Activated T-helper 17 cell treated with anti-CD3 and anti-CD28 coated beads, Interleukin-2, amount 50 U/mL, for 72 hours (primary cell): ENCODE results near the gene PRPF19. TPM values are rescaled to one million over a fixed set of nuclear protein-coding genes. Genes with fewer than 3 reads are reported as not detected.
A peak's percentile ranks its signal among the peaks of the same experiment; 100 is the strongest.

ENCODE experiments used
- ATAC-seq: fragments of 150-1000 bp; cut with Tn5 transposase; replicated peaks from 2 replicates; pipeline ENCODE4 v1.10.0; 2021; ENCODE audit warnings: mild to moderate bottlenecking, moderate library complexity
- H3K27ac Mint-ChIP-seq: one replicate; pipeline ENCODE4 v1.8.0; 2022; ENCODE audit warnings: mixed read lengths
- H3K27me3 Mint-ChIP-seq: one replicate; pipeline ENCODE4 v1.8.0; 2022; ENCODE audit warnings: mixed read lengths
- H3K36me3 Mint-ChIP-seq: one replicate; pipeline ENCODE4 v1.8.0; 2022; ENCODE audit warnings: low read depth, mild to moderate bottlenecking, mixed read lengths
- H3K4me1 Mint-ChIP-seq: one replicate; pipeline ENCODE4 v1.8.0; 2022; ENCODE audit warnings: mixed read lengths
- H3K4me3 Mint-ChIP-seq: one replicate; pipeline ENCODE4 v1.8.0; 2022; ENCODE audit warnings: mild to moderate bottlenecking, mixed read lengths
- H3K9me3 Mint-ChIP-seq: one replicate; pipeline ENCODE4 v1.8.0; 2022; ENCODE audit warnings: mixed read lengths
- total RNA-seq, 2 donors: library from RNA; stranded (reverse); gene quantifications; one replicate each; pipeline ENCODE4 v1.2.3, GENCODE V29; 2022

PRPF19 gene
- total RNA-seq, 2 donors from 2014 or later: 80.2 to 165 TPM

GRCh38 chr11:60933416-60934123, 27.2 kb upstream of the PRPF19 start:
- H3K36me3 Mint-ChIP-seq: no peaks in the 10 kb centered on the region
- H3K9me3 Mint-ChIP-seq: no peaks in the 10 kb centered on the region
- no peak overlapping the region for H3K27ac Mint-ChIP-seq
- H3K4me3 Mint-ChIP-seq: no peak overlapping the region
- peaks cover 3% of the 10 kb centered on the region for H3K27me3 Mint-ChIP-seq
- ATAC-seq: no peak
- H3K4me1 Mint-ChIP-seq: no peaks in the 10 kb centered on the region

GRCh38 chr11:60932605-60933356, 26.4 kb upstream of the PRPF19 start:
- Mint-ChIP-seq H3K4me1 (no peaks in the 10 kb centered on the region), H3K27me3 (peaks cover 3% of the 10 kb centered on the region), H3K9me3 (no peaks in the 10 kb centered on the region), H3K27ac (no peak overlapping the region), H3K36me3 (no peaks in the 10 kb centered on the region), H3K4me3 (no peak overlapping the region)
- no peak for ATAC-seq

GRCh38 chr11:60931917-60932316, 25.5 kb upstream of the PRPF19 start:
- ATAC-seq: no peak
- no peak overlapping the region for H3K4me3 Mint-ChIP-seq
- peaks cover 3% of the 10 kb centered on the region for H3K27me3 Mint-ChIP-seq
- H3K36me3 Mint-ChIP-seq: no peaks in the 10 kb centered on the region
- H3K4me1 Mint-ChIP-seq: no peaks in the 10 kb centered on the region
- no peak overlapping the region for H3K27ac Mint-ChIP-seq
- H3K9me3 Mint-ChIP-seq: no peaks in the 10 kb centered on the region

GRCh38 chr11:60930394-60930793, 24.0 kb upstream of the PRPF19 start:
- no peak for ATAC-seq
- peaks cover 8% of the 10 kb centered on the region for H3K27me3 Mint-ChIP-seq
- no peaks in the 10 kb centered on the region for H3K9me3 Mint-ChIP-seq
- peaks cover under 1% of the 10 kb centered on the region for H3K4me1 Mint-ChIP-seq
- H3K4me3 Mint-ChIP-seq: no peak overlapping the region
- H3K36me3 Mint-ChIP-seq: no peaks in the 10 kb centered on the region
- H3K27ac Mint-ChIP-seq: no peak overlapping the region

GRCh38 chr11:60929764-60930163, 23.4 kb upstream of the PRPF19 start:
- no peaks in the 10 kb centered on the region for H3K9me3 Mint-ChIP-seq
- no peak overlapping the region for H3K27ac Mint-ChIP-seq
- peaks cover 5% of the 10 kb centered on the region for H3K4me1 Mint-ChIP-seq
- ATAC-seq: no peak
- H3K27me3 Mint-ChIP-seq: peaks cover 11% of the 10 kb centered on the region
- H3K36me3 Mint-ChIP-seq: no peaks in the 10 kb centered on the region
- no peak overlapping the region for H3K4me3 Mint-ChIP-seq

GRCh38 chr11:60928563-60929001, 22.2 kb upstream of the PRPF19 start:
- H3K9me3 Mint-ChIP-seq: no peaks in the 10 kb centered on the region
- H3K36me3 Mint-ChIP-seq: peaks cover 6% of the 10 kb centered on the region
- H3K27me3 Mint-ChIP-seq: peaks cover 9% of the 10 kb centered on the region
- H3K4me1 Mint-ChIP-seq: peaks cover 5% of the 10 kb centered on the region
- no peak overlapping the region for H3K4me3 Mint-ChIP-seq
- ATAC-seq: no peak
- no peak overlapping the region for H3K27ac Mint-ChIP-seq

GRCh38 chr11:60927600-60927999, 21.2 kb upstream of the PRPF19 start:
- Mint-ChIP-seq H3K9me3 (no peaks in the 10 kb centered on the region), H3K4me3 (no peak overlapping the region), H3K27ac (no peak overlapping the region), H3K27me3 (peaks cover 9% of the 10 kb centered on the region), H3K4me1 (peaks cover 5% of the 10 kb centered on the region), H3K36me3 (peaks cover 16% of the 10 kb centered on the region)
- ATAC-seq: no peak

GRCh38 chr11:60927061-60927592, 20.7 kb upstream of the PRPF19 start:
- Mint-ChIP-seq H3K27me3 (peaks cover 13% of the 10 kb centered on the region), H3K4me3 (no peak overlapping the region), H3K27ac (no peak overlapping the region), H3K36me3 (peaks cover 21% of the 10 kb centered on the region), H3K4me1 (peaks cover 10% of the 10 kb centered on the region), H3K9me3 (no peaks in the 10 kb centered on the region)
- ATAC-seq: no peak

GRCh38 chr11:60926500-60926899, 20.1 kb upstream of the PRPF19 start:
- Mint-ChIP-seq H3K4me1 (peaks cover 10% of the 10 kb centered on the region), H3K4me3 (no peak overlapping the region), H3K27me3 (peaks cover 13% of the 10 kb centered on the region), H3K27ac (no peak overlapping the region), H3K36me3 (peaks cover 27% of the 10 kb centered on the region), H3K9me3 (no peaks in the 10 kb centered on the region)
- ATAC-seq: no peak

- ATAC-seq: peak; percentile 54
These were observed 19.5 kb upstream of the PRPF19 start for GRCh38 chr11:60925868-60926267.

GRCh38 chr11:60924906-60925853, 18.8 kb upstream of the PRPF19 start:
- H3K9me3 Mint-ChIP-seq: no peaks in the 10 kb centered on the region
- peaks cover 40% of the 10 kb centered on the region for H3K36me3 Mint-ChIP-seq
- H3K4me1 Mint-ChIP-seq: peaks cover 10% of the 10 kb centered on the region
- H3K27ac Mint-ChIP-seq: no peak overlapping the region
- peak; percentile 24 for ATAC-seq
- peaks cover 13% of the 10 kb centered on the region for H3K27me3 Mint-ChIP-seq
- peak overlapping the region; percentile 51 for H3K4me3 Mint-ChIP-seq

More at GRCh38 chr11:60925868-60926267, 19.5 kb upstream of the PRPF19 start:
- Mint-ChIP-seq H3K27me3 (peaks cover 13% of the 10 kb centered on the region), H3K4me3 (peak overlapping the region; percentile 51), H3K27ac (no peak overlapping the region), H3K36me3 (peaks cover 33% of the 10 kb centered on the region), H3K9me3 (no peaks in the 10 kb centered on the region), H3K4me1 (peaks cover 10% of the 10 kb centered on the region)

- peaks cover 13% of the 10 kb centered on the region for H3K27me3 Mint-ChIP-seq
- peak; percentile 28 for ATAC-seq
- H3K27ac Mint-ChIP-seq: no peak within 1 kb of the TSS
- H3K9me3 Mint-ChIP-seq: no peaks in the 10 kb centered on the region
- H3K4me3 Mint-ChIP-seq: peak within 1 kb of the TSS; percentile 51
- H3K36me3 Mint-ChIP-seq: peaks cover 49% of the 10 kb centered on the region
- H3K4me1 Mint-ChIP-seq: peaks cover 10% of the 10 kb centered on the region
These were observed 17.9 kb upstream of the PRPF19 start, which contains the start of gene TMEM132A for GRCh38 chr11:60924110-60924905. Gene TMEM132A (plus strand): TSS chr11:60924460. CDS start chr11:60924634, 174 bp downstream.

- peak; percentile 14 for ATAC-seq
- Mint-ChIP-seq H3K4me1 (peaks cover 10% of the 10 kb centered on the region), H3K27ac (no peak overlapping the region), H3K36me3 (peaks cover 54% of the 10 kb centered on the region), H3K9me3 (no peaks in the 10 kb centered on the region), H3K27me3 (peaks cover 13% of the 10 kb centered on the region), H3K4me3 (peak overlapping the region; percentile 17)
These were observed 17.4 kb upstream of the PRPF19 start for GRCh38 chr11:60923800-60924109.
